T-helper 17 cell (primary cell): ENCODE data around the gene TOR1A. TPM values are rescaled to one million over a fixed set of nuclear protein-coding genes. Genes with fewer than 3 reads are reported as not detected.
"Not testable (repeated sequence)": the region's sequence is repeated elsewhere in the genome, so short reads cannot be mapped to it uniquely, and the experiment has no call there.

ENCODE experiments used
- ATAC-seq: fragments of 150-1000 bp; cut with Tn5 transposase; 2 replicates; pipeline ENCODE4 v1.10.0; 2021; ENCODE audit warnings: mild to moderate bottlenecking, moderate library complexity
- DNase-seq, 3 donors: peaks; one replicate each; pipeline versions ENCODE4 v3.0.0 to v3.0.0-alpha.2; 2020 to 2021
- H3K9me3 ChIP-seq: one replicate; pipeline ENCODE4 v1.7.0; 2013; ENCODE audit warnings: low read length, mild to moderate bottlenecking; ENCODE audit not compliant: control insufficient read depth, poor library complexity, severe bottlenecking
- H3K27ac Mint-ChIP-seq: one replicate; pipeline ENCODE4 v1.8.0; 2022; ENCODE audit warnings: mild to moderate bottlenecking, moderate library complexity, mixed read lengths
- H3K27me3 Mint-ChIP-seq: one replicate; pipeline ENCODE4 v1.8.0; 2022; ENCODE audit warnings: mixed read lengths
- H3K36me3 Mint-ChIP-seq: one replicate; pipeline ENCODE4 v1.8.0; 2022; ENCODE audit warnings: low read depth, mixed read lengths
- H3K4me1 Mint-ChIP-seq: one replicate; pipeline ENCODE4 v1.8.0; 2022; ENCODE audit warnings: mild to moderate bottlenecking, mixed read lengths
- H3K4me3 Mint-ChIP-seq: one replicate; pipeline ENCODE4 v1.8.0; 2022; ENCODE audit warnings: mild to moderate bottlenecking, moderate library complexity, mixed read lengths
- total RNA-seq, 4 donors: library from RNA in 2 of 4; stranded (reverse) in 2 of 4; gene quantifications; one replicate each; pipeline ENCODE4 v1.2.3 and lab custom pipeline; 2022 to 2026

The TOR1A gene
- total RNA-seq, 2 donors from 2014 or later: 16.7 to 17.2 TPM

DNA sequence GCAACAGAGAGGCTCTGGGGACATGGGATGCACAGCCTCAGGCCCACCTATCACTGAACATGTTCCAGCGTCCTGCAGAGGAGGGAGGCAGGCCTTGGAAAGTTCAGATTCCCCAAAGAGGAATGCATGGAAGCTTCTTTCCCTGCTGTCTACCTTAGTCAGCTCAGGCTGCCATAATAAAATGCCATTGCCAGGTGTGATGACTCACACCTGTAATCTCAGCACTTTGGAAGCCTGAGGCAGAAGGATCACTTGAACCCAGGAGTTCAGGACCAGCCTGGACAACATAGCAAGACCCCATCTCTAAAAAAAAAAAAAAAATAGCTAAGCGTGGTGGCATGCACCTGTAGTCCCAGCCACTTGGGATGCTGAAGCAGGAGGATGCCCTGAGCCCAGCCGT lies 45.5 kb downstream of the TOR1A start:
- ATAC-seq (no peak), DNase-seq (no peak)
- H3K36me3 Mint-ChIP-seq: peaks cover 3% of the 10 kb centered on the region
- H3K9me3 ChIP-seq: no peaks in the 10 kb centered on the region
- H3K27me3 Mint-ChIP-seq: peaks cover 40% of the 10 kb centered on the region
- no peak overlapping the region for H3K4me3 Mint-ChIP-seq
- peaks cover 13% of the 10 kb centered on the region for H3K4me1 Mint-ChIP-seq
- no peak overlapping the region for H3K27ac Mint-ChIP-seq

DNA sequence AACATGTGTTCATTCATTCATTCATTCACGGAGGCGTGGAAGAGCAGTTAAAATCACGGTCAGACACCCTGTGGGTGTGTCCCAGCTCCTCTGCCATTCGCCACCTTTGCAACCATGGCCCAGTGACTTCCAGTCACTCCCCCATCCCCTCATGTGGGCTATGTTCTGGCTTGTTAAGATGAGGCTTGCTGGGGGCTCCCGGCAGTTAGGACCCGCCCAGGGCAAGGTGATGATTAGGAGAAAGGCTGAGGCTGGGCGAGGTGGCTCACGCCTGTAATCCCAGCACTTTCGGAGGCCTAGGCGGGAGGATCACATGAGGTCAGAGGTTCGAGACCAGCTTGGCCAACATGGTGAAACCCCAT lies 46.2 kb downstream of the TOR1A start:
- H3K4me3 Mint-ChIP-seq: no peak overlapping the region
- H3K27me3 Mint-ChIP-seq: peaks cover 41% of the 10 kb centered on the region
- H3K9me3 ChIP-seq: no peaks in the 10 kb centered on the region
- ATAC-seq (no peak), DNase-seq (no peak)
- peaks cover 3% of the 10 kb centered on the region for H3K36me3 Mint-ChIP-seq
- peaks cover 13% of the 10 kb centered on the region for H3K4me1 Mint-ChIP-seq
- peak overlapping the region; percentile 51 for H3K27ac Mint-ChIP-seq

DNA sequence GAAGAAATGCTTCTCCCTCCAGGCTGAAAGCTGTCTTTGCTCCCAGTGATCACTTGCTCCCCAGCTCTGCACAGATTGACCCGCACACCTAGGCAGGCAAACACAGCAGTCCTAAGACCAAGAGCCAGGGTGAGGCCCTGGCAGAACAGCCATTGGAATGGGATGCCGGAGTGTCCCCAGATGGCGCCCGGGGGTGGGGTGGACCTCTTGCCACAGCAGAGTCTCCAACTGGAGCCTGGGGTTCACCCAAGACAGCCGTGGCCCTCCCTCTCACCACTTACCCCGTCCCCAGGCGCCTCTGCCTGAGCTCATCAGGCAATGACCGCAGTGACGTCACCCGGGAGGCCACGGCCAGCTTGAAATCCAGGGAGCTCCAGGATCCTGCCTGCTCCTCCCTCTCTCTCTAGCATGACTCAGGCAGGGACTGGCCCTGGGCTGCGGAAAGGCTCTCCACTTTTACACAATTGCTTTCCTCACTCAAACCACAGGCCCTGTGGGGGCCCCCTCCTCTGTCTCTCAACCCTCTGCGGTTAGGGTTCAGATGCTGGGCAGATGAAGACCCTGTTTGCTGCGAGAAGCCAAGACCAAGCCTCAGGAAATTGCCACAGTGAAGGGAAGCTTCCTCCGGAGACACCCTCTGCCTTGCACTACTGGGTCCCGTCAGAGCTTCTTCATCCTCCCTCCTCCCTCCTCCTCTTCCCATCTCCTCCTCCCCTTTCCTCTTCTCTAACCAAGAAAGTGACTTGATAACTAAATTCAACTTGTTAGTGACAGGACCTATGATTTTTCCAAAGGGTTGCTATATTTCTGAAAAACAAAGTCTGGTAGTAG lies 46.8 kb downstream of the TOR1A start:
- DNase-seq (peak in 1 of 3 donors; percentile 11), ATAC-seq (peak; percentile 78)
- Mint-ChIP-seq H3K36me3 (peaks cover 3% of the 10 kb centered on the region), H3K4me1 (peaks cover 13% of the 10 kb centered on the region), H3K4me3 (no peak overlapping the region), H3K27ac (peak overlapping the region; percentile 51), H3K27me3 (peaks cover 41% of the 10 kb centered on the region)
- H3K9me3 ChIP-seq: no peaks in the 10 kb centered on the region

DNA sequence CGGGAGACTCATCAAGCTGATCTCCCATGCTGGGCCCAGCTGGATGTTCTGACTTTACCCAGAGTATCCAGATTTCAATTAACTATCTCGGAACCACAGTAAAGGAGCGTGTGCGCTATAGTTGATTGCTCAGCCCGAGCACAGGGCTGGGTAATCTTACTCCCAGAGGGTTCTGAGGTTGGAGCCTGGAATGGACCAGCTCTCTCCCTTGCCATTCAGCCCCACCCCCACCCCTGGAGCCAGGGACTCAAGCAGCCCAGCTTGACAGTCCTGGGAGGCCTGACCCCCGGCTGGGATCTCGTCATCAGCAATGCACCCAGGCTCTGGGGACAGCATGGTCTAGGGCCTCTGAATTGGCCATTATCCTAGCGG lies 47.4 kb downstream of the TOR1A start:
- H3K4me1 Mint-ChIP-seq: peaks cover 13% of the 10 kb centered on the region
- DNase-seq: no peak
- H3K4me3 Mint-ChIP-seq: no peak overlapping the region
- H3K27ac Mint-ChIP-seq: peak overlapping the region; percentile 51
- H3K36me3 Mint-ChIP-seq: peaks cover 3% of the 10 kb centered on the region
- H3K27me3 Mint-ChIP-seq: peaks cover 41% of the 10 kb centered on the region
- no peak for ATAC-seq
- no peaks in the 10 kb centered on the region for H3K9me3 ChIP-seq

DNA sequence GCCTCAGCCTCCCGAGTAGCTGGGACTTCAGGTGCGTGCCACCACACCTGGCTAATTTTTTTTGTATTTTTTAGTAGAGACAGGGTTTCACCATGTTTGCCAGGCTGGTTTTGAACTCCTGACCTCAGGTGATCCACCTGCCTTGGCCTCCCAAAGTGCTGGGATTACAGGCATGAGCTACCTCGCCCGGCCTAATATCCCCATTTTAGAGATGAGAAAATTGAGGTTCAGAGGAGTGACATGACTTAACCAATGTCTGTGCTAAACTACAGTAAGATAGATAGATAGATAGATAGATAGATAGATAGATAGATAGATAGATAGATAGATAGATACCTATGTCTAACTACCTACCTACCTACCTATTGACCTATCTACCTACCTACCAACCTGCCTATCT lies 47.8 kb downstream of the TOR1A start:
- peaks cover 13% of the 10 kb centered on the region for H3K4me1 Mint-ChIP-seq
- not testable (repeated sequence) for H3K36me3 Mint-ChIP-seq, H3K27ac Mint-ChIP-seq, ATAC-seq, H3K9me3 ChIP-seq, H3K4me3 Mint-ChIP-seq, DNase-seq
- peaks cover 41% of the 10 kb centered on the region for H3K27me3 Mint-ChIP-seq

DNA sequence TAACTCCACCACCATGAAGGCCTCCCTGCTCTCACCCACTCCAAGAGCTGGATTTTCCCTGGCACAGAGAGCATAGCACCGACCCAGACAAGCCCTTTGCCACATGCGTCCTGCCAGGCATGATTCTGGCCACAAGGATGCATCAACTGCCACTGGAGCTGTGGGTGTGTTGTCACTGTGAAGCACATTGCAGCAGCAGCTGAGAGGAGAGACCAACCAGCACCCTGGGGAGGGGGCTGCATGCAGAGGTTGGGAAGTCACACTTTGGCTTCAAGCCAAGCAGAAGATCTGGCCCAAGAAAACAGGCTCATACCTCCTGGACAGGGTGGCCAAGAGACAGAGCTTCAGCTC lies 48.5 kb downstream of the TOR1A start:
- no peaks in the 10 kb centered on the region for H3K9me3 ChIP-seq
- Mint-ChIP-seq H3K36me3 (peaks cover 3% of the 10 kb centered on the region), H3K27ac (no peak overlapping the region), H3K27me3 (peaks cover 35% of the 10 kb centered on the region), H3K4me3 (no peak overlapping the region), H3K4me1 (peaks cover 11% of the 10 kb centered on the region)
- DNase-seq (no peak), ATAC-seq (no peak)

DNA sequence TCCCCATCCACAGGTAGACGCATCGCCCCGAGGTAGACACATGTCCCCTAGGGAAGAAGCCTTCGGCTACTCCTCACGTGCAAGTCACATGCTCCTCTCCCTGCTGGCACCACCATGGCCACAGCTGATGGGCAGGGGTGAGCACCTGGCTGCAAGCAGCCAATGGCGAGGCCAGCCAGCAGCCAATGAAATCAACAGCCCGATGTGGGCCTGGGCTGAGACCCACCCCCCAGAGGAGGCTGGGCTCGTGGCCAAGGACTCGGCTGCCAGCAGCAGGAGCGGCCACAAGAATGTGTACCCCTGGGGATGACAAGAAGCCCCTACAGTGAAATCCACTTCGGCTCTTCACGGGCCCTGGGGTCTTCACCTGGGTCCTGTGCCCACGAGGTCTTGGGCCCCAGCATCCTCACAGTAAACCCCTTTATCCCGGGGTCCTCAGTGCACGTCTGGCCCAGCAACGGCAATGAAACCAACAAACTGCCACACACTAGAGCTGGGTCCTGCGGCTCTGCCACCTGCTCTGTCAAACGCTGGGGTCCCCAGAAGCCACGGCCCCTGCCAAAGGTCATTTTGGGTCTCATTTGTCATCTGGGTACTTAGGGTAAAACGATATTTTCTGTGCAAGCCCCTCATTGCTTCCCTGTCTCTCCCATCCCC lies 49.0 kb downstream of the TOR1A start:
- no peaks in the 10 kb centered on the region for H3K9me3 ChIP-seq
- Mint-ChIP-seq H3K4me3 (no peak overlapping the region), H3K27me3 (peaks cover 33% of the 10 kb centered on the region), H3K27ac (no peak overlapping the region), H3K4me1 (peaks cover 11% of the 10 kb centered on the region), H3K36me3 (peaks cover 3% of the 10 kb centered on the region)
- DNase-seq: no peak
- no peak for ATAC-seq

DNA sequence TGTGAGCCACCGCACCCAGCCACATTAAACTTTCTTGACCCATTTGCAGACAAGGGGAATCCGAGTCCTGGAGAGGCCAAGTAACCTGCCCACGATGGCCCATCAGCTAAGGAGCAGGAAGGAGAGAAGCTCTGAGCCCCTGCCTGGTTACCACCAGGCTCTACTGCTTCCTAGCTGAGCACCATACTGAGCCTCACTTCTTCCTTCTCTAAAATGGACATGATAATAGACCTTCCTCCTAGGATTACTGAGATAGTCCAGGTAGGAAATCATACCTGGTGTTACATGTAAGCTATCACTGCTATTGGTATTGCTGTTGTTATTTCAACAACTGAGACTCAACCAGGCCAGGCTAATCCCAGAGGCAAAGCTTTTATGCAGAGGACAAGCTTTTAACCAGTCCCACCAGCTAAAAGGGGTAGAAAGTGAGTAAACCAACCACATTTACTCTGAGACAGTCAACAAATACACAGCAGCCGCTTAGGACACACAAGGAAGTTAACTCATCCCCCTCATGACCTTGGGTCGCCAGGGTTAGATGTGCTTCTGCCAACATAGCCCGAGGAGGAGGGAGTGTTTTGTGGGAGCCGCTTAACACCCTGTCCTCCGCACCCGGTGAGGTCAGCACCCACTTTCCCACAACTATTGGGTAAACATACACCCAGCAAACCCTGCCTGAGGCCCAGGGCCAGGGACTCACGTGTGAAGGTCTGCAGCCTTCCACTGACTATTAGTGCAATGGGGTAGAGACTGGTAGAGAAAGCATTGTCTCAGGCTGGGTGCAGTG lies 50.5 kb downstream of the TOR1A start:
- H3K9me3 ChIP-seq: no peaks in the 10 kb centered on the region
- peaks cover 3% of the 10 kb centered on the region for H3K36me3 Mint-ChIP-seq
- DNase-seq (no peak), ATAC-seq (peak; percentile 38)
- H3K27me3 Mint-ChIP-seq: peaks cover 31% of the 10 kb centered on the region
- no peak overlapping the region for H3K27ac Mint-ChIP-seq
- H3K4me3 Mint-ChIP-seq: no peak overlapping the region
- peaks cover 11% of the 10 kb centered on the region for H3K4me1 Mint-ChIP-seq

DNA sequence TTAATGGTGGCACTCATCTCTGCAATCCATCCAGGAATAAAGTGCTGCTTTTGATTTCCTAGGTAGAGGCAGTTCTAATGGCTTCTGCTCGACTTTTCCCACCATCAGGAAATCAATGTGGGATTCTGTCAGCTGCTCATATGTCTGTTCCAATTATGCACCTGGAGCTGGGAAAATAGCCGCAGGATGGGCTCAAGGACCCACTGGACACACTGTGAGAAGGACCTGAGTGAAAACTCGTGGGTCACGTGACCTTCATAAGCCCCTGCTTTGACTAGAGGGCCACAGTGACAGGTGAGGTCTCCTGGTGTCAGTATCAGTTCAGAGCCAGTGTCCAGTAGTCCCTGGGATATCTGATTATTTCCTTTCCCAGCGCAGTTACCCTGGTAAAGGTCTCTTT lies 53.2 kb downstream of the TOR1A start:
- H3K9me3 ChIP-seq: no peaks in the 10 kb centered on the region
- peaks cover 3% of the 10 kb centered on the region for H3K4me1 Mint-ChIP-seq
- ATAC-seq (no peak), DNase-seq (no peak)
- H3K4me3 Mint-ChIP-seq: no peak overlapping the region
- peaks cover 18% of the 10 kb centered on the region for H3K27me3 Mint-ChIP-seq
- H3K36me3 Mint-ChIP-seq: peaks cover 3% of the 10 kb centered on the region
- no peak overlapping the region for H3K27ac Mint-ChIP-seq

DNA sequence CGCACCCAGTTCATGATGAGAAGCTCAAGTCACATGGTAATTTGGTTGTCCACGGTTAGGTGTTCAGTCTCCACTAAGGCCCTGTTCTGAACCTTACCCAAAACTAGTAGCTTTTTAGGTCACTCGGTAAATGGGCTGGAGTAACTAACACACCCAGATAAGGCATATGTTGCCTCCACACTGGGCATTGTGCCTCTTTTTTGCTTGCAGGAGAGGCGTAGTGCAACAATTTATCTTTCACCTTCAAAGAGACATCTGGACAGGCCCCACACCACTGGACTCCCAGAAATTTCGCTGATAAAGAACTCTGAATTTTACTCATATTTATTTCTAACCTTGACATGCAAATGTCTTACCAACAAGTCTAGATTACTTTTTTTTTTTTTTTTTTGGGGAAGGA lies 54.3 kb downstream of the TOR1A start:
- Mint-ChIP-seq H3K27ac (no peak overlapping the region), H3K27me3 (peaks cover 18% of the 10 kb centered on the region), H3K4me3 (no peak overlapping the region), H3K4me1 (peaks cover 3% of the 10 kb centered on the region), H3K36me3 (peaks cover 3% of the 10 kb centered on the region)
- ATAC-seq (no peak), DNase-seq (no peak)
- no peaks in the 10 kb centered on the region for H3K9me3 ChIP-seq

DNA sequence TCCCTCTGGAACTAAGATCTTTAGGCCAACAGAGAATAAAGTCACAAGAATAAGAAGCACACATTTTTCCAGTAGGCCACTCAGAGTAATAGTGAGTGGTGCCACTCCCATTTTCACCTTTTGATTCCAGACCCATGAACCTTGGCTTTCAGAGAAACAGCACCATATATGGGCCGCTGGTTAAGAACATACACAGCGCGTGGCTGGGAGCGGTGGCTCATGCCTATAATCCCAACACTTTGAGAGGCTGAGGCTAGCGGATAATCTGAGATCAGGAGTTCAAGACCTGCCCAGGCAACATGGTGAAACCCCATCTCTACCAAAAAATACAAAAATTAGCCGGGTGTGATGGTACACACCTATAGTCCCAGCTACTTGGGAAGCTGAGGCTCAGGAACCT lies 55.5 kb downstream of the TOR1A start:
- no peak overlapping the region for H3K4me3 Mint-ChIP-seq
- DNase-seq (no peak), ATAC-seq (no peak)
- no peak overlapping the region for H3K27ac Mint-ChIP-seq
- H3K36me3 Mint-ChIP-seq: no peaks in the 10 kb centered on the region
- no peaks in the 10 kb centered on the region for H3K4me1 Mint-ChIP-seq
- H3K27me3 Mint-ChIP-seq: peaks cover 9% of the 10 kb centered on the region
- no peaks in the 10 kb centered on the region for H3K9me3 ChIP-seq

DNA sequence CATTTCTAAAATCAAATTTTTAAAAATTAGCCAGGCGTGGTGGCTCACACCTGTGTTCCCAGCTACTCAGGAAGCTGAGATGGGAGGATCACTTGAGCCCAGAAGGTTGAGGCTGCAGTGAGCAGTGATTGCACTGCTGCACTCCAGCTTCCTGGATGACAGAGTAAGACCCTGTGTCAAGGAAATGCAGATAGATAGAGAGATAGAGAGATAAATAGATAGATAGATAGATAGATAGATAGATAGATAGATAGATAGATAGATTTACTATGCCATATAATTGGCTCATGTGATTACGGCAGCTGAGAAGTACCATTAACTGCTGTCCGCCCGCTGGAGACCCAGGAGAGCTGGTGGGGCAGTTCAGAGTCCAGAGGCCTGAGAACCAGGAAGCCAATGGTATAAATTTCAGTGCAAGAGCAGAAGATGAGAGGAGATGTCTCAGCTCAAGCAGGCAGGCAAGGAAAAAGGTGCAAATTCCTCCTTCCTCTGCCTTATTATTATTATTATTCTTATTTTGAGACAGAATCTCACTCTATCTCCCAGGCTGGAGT lies 58.1 kb downstream of the TOR1A start:
- H3K4me3 Mint-ChIP-seq: no peak overlapping the region

More for the DNA sequence above, 58.1 kb downstream of the TOR1A start:
- ATAC-seq: no peak
- no peaks in the 10 kb centered on the region for H3K4me1 Mint-ChIP-seq
- H3K36me3 Mint-ChIP-seq: no peaks in the 10 kb centered on the region
- H3K9me3 ChIP-seq: no peaks in the 10 kb centered on the region
- H3K27ac Mint-ChIP-seq: no peak overlapping the region
- peaks cover 7% of the 10 kb centered on the region for H3K27me3 Mint-ChIP-seq
- DNase-seq: no peak
